Nephron progenitor cell (in vitro differentiated cells): Measurements from ENCODE around the gene TESPA1.

Experiments
- DNase-seq: peaks from one replicate; pipeline ENCODE4 v3.0.0; 2021
- H3K27ac Mint-ChIP-seq: 2 replicates; pipeline ENCODE4 v1.8.0; 2021; ENCODE audit warnings: mild to moderate bottlenecking, moderate library complexity, mixed read lengths
- H3K27me3 Mint-ChIP-seq: 2 replicates; pipeline ENCODE4 v1.8.0; 2021; ENCODE audit warnings: mild to moderate bottlenecking, low read depth, mixed read lengths; ENCODE audit not compliant: poor library complexity
- H3K36me3 Mint-ChIP-seq: 2 replicates; pipeline ENCODE4 v1.8.0; 2021; ENCODE audit warnings: low read depth, mixed read lengths
- H3K4me1 Mint-ChIP-seq: 2 replicates; pipeline ENCODE4 v1.8.0; 2021; ENCODE audit warnings: mixed read lengths
- H3K4me3 Mint-ChIP-seq: 2 replicates; pipeline ENCODE4 v1.8.0; 2021; ENCODE audit warnings: mild to moderate bottlenecking, moderate library complexity, mixed read lengths
- H3K9me3 Mint-ChIP-seq: 2 replicates; pipeline ENCODE4 v1.8.0; 2021; ENCODE audit warnings: mild to moderate bottlenecking, moderate library complexity, mixed read lengths
- TF ChIP-seq, protein P1 (sequence below): fragments of 200-600 bp; sonication (generic); IDR thresholded peaks from 2 replicates; pipeline ENCODE4 v1.5.0; 2021; ENCODE audit warnings: antibody characterized with exemption

TESPA1 gene

DNA sequence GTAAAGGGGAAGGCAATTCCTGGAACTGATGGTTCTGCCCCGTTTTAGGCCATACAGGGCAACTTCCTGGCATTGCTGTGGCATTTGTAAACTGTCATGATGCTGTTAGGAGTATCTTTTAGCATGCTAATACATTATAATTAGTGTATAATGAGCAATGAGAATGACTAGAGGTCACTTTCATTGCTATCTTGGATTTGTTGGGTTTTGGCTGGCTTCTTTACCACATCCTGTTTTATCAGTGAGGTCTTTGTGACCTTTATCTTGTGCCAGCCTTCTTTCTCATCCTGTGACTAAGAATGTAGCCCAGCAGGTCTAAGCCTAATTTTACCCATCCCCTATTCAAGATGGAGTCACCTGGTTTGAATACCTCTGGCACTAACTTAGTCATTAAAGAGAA, 51.2 kb downstream of the TESPA1 start:
- H3K4me1 Mint-ChIP-seq, result no peaks in the 10 kb centered on the region
- TF ChIP-seq, protein P1, sequence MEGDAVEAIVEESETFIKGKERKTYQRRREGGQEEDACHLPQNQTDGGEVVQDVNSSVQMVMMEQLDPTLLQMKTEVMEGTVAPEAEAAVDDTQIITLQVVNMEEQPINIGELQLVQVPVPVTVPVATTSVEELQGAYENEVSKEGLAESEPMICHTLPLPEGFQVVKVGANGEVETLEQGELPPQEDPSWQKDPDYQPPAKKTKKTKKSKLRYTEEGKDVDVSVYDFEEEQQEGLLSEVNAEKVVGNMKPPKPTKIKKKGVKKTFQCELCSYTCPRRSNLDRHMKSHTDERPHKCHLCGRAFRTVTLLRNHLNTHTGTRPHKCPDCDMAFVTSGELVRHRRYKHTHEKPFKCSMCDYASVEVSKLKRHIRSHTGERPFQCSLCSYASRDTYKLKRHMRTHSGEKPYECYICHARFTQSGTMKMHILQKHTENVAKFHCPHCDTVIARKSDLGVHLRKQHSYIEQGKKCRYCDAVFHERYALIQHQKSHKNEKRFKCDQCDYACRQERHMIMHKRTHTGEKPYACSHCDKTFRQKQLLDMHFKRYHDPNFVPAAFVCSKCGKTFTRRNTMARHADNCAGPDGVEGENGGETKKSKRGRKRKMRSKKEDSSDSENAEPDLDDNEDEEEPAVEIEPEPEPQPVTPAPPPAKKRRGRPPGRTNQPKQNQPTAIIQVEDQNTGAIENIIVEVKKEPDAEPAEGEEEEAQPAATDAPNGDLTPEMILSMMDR, result no peak
- H3K36me3 Mint-ChIP-seq, result peaks cover 24% of the 10 kb centered on the region
- no peak overlapping the region for H3K27ac Mint-ChIP-seq
- no peak for DNase-seq
- peaks cover 3% of the 10 kb centered on the region for H3K27me3 Mint-ChIP-seq
- H3K4me3 Mint-ChIP-seq, result no peak overlapping the region
- peaks cover 39% of the 10 kb centered on the region for H3K9me3 Mint-ChIP-seq

DNA sequence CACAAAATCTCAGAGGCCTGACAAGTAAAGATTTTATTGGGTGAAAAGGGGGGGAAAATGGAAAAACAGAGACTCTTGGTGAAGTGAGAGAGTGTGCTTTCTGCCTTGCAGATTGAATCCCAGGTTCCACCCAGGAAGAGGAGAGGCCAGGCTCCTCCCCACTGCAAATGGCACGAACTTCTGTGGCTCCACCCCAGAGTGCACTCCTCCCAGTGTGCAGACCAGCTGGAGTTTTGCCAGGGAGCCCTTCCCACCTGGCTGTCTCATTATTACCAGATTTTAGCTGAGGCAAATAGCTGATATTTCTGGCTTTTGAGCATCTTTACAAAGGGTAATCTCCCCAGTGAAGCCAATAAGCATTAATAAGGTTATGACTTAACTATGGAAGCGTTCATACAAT, 51.9 kb downstream of the TESPA1 start:
- TF ChIP-seq, protein P1, result no peak
- H3K27ac Mint-ChIP-seq, result no peak overlapping the region
- peaks cover 3% of the 10 kb centered on the region for H3K27me3 Mint-ChIP-seq
- H3K4me1 Mint-ChIP-seq, result no peaks in the 10 kb centered on the region
- DNase-seq, result no peak
- H3K9me3 Mint-ChIP-seq, result peaks cover 41% of the 10 kb centered on the region
- H3K36me3 Mint-ChIP-seq, result peaks cover 24% of the 10 kb centered on the region
- no peak overlapping the region for H3K4me3 Mint-ChIP-seq

DNA sequence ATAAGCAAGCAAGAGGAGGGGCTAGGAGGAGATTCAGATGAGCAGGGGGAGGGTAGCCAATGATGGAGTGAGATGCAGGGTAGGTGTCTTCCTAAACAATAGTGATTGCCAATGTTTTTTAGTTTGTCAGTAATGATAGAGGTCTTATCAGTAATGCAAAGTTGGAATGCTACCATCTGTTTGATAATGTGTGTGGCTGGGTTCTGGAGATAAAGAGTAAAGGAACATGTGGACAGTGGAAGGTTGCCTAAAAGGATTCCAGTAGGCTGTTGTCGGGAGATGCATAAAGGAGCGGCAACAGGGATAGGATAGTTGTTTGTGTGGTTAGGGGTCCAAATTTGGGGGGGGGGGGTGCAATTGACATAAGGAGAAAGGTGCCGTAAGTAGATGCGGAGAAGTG, 52.5 kb downstream of the TESPA1 start:
- no peak overlapping the region for H3K27ac Mint-ChIP-seq
- TF ChIP-seq, protein P1, result no peak
- no peaks in the 10 kb centered on the region for H3K4me1 Mint-ChIP-seq
- H3K27me3 Mint-ChIP-seq, result peaks cover 5% of the 10 kb centered on the region
- no peak overlapping the region for H3K4me3 Mint-ChIP-seq
- H3K36me3 Mint-ChIP-seq, result peaks cover 24% of the 10 kb centered on the region
- H3K9me3 Mint-ChIP-seq, result peaks cover 47% of the 10 kb centered on the region
- no peak for DNase-seq

DNA sequence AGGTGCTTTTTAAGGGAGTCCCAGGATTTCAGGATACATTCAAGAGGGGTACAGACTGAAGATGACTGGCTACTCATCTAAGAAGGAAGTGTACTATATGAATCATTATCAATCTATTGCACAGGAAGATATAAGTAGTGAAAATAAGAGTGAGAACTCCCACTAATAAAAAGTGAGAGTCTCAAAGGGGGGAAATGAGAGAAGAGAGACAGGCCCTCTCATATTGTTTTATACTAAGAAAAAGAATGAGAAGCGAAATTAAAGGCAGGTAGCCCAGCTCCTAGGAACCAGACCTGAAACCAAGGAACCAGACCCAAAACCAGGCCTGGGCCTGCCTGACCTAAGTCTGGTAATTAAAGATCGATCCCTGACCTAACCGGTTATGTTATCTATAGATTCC, 54.6 kb downstream of the TESPA1 start:
- H3K27ac Mint-ChIP-seq, result no peak overlapping the region
- no peaks in the 10 kb centered on the region for H3K4me1 Mint-ChIP-seq
- peaks cover 54% of the 10 kb centered on the region for H3K9me3 Mint-ChIP-seq
- TF ChIP-seq, protein P1, result no peak
- H3K4me3 Mint-ChIP-seq, result no peak overlapping the region
- DNase-seq, result no peak
- peaks cover 5% of the 10 kb centered on the region for H3K27me3 Mint-ChIP-seq
- H3K36me3 Mint-ChIP-seq, result peaks cover 24% of the 10 kb centered on the region

DNA sequence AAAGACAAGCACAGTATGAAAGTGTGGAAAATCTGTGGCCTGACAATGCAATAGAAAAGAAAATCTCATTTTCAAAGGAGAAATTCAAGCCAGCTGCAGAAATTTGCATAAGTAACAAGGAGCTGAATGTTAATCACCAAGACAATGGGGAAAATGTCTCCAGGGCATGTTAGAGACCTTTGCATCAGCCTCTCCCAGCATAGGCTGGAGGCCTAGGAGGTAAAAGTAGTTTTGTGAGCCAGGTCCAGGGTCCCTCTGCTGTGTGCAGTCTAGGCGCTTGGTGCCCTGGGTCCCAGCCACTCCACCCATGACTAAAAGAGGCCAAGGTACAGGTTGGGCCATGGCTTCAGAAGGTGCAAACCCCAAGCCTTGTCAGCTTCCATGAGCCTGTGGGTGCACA, 58.3 kb downstream of the TESPA1 start:
- Mint-ChIP-seq H3K27me3 (peaks cover 5% of the 10 kb centered on the region), H3K27ac (no peak overlapping the region), H3K4me1 (no peaks in the 10 kb centered on the region), H3K36me3 (peaks cover 20% of the 10 kb centered on the region), H3K9me3 (peaks cover 42% of the 10 kb centered on the region), H3K4me3 (no peak overlapping the region)
- TF ChIP-seq, protein P1, result no peak
- DNase-seq, result no peak

DNA sequence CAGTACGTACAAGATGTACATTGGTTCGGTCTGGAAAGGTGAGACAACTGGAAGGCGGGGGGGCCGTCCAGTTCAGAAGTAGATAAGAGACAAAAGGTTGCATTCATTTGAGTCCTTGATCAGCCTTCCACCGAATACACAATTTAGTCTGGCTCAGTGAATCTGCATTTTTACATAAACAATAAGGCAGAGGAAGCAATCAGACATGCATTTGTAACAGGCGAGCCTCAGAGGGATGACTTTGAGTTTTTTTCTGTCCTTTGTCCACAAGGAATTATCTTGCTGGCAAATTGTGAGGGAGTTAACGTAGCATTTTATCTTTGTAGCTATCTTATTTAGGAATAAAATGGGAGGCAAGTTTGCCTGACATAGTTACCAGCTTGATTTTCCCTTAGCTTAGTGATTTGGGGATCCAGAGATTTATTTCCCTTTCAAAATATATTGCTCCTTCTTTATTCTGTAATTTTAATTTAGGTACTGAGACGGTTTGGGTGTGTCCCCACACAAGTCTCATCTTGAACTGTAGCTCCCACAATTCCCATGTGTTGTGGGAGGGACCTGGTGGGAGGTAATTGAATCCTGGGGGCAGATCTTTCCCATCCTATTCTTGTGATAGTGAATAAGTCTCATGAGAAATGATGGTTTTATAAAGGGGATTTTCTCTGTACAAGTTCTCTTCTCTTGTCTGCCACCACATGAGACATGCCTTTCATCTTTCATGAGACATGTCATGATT, 59.4 kb downstream of the TESPA1 start:
- no peak overlapping the region for H3K4me3 Mint-ChIP-seq
- H3K27me3 Mint-ChIP-seq, result peaks cover 2% of the 10 kb centered on the region
- H3K36me3 Mint-ChIP-seq, result peaks cover 10% of the 10 kb centered on the region
- H3K27ac Mint-ChIP-seq, result no peak overlapping the region
- no peak for DNase-seq
- H3K9me3 Mint-ChIP-seq, result peaks cover 31% of the 10 kb centered on the region
- TF ChIP-seq, protein P1, result no peak
- no peaks in the 10 kb centered on the region for H3K4me1 Mint-ChIP-seq
